SKM-1 treated with dmso at 0.1 percent for 144 hours (cell line): Measurements from ENCODE around the gene PTPRD.
A peak's percentile ranks its signal among the peaks of the same experiment; 100 is the strongest.
"Not testable (repeated sequence)": the region's sequence is repeated elsewhere in the genome, so short reads cannot be mapped to it uniquely, and the experiment has no call there.

Source experiments
- DNase-seq: peaks from one replicate; lab custom pipeline; 2025; ENCODE audit not compliant: unreplicated experiment; lab: John Stamatoyannopoulos, UW

The PTPRD gene

GRCh38 chr9:8940650-8941049 lies 1672.2 kb downstream of the PTPRD start:
- no peak for DNase-seq

DNA sequence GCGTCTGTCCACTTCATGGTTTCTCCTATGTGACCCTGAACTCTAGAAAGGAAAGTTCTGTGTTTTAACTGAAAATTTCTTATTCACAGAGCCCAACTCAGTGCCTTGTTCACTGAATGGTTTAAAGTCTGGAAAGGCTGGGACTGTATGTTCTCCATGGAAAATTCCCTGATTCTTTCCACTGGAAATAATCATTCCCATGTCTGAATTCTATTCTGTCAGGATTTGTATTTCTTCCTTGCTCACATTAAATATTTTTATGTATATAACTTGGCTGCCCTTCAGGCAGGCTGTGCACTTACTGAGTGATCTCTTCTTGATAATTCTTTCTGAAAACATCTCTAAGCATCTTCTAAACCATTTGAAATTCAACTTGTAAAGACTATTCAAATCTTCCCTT lies 1686.3 kb downstream of the PTPRD start:
- DNase-seq: no peak

DNA sequence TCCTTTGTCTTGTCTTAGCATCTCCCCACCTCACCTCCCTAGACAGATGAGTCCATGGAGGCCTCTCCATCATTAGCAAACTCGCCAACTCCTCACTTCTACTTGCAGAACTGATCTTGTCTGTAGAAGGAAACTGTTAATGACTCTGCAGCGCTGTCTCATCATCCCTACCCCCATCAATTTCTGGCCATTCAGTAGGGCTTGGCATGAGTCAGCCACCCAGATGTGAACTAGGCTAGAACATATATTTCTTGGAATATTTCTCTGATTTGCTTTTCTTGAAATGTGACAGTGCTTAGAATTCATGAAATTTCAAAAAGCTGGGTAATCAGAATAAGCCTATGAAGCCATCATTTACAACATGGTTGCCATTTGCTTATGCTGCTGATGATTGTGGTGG lies 1688.2 kb downstream of the PTPRD start:
- DNase-seq: no peak

- DNase-seq: not testable (repeated sequence)
These were observed 1692.2 kb downstream of the PTPRD start for GRCh38 chr9:8920478-8921183.

- no peak for DNase-seq
These were observed 1694.7 kb downstream of the PTPRD start for GRCh38 chr9:8917956-8918739.

DNA sequence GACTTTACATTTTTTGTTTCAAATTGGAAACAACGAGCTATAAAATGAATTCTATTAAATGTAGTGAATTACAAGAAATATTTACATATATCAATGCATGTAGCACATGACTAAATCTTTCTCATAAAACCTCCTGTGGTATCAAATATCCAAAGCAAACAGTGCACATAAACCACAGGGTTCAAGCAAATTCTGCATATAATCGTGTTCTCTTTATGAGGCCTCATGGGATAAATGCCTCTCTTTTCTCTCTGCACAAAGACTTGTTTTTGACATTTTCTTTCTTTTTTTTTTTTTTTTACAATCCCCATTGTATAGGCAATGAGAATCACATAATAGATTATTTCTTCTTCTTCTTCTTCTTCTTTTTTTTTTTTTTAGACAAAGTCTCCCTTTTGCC lies 1696.0 kb downstream of the PTPRD start:
- DNase-seq: no peak

DNA sequence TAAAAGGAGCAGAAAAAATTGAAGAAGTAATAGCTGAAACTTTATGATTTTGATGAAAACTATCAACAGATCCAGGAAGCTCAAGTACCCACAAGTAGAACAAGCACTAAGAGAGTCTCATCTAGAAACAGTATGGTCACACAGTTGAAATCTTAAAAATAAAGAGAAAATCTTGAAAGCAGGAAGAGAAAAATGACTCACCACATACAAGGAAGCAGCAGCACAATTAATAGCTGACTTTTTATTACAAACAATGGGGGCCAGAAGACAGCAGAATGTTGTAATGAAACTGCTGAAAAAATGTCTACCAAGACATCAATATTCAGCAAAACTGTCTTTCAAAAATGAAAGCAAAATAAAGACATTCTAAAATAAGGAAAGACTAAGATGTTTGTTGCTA lies 1704.9 kb downstream of the PTPRD start:
- DNase-seq: no peak

- no peak for DNase-seq
These were observed 1707.1 kb downstream of the PTPRD start for GRCh38 chr9:8905731-8906130.

- DNase-seq: no peak
These were observed 1707.9 kb downstream of the PTPRD start for GRCh38 chr9:8904771-8905515.

- DNase-seq: no peak
These were observed 1709.7 kb downstream of the PTPRD start for GRCh38 chr9:8903077-8903476.

GRCh38 chr9:8901146-8901545 lies 1711.7 kb downstream of the PTPRD start:
- no peak for DNase-seq

DNA sequence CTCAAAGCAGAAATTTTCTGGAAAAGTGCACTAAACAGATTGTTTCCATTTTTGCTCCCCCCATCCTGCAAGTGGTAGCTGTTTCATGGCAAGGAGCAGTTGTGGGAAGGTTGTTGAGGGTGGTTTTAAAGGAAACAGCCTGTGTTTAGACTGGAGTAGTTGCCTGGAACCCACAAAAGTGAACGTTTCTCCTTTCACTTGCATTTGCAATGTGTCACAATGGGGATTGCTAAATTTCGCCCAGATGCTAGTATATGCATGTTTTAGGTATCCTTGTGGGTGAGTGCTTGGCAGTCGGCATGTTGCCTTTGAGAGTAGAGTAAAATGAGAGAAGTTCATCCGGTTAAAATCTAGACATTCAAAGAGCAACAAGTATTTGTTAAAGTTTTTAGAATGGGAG lies 1713.3 kb downstream of the PTPRD start:
- DNase-seq: peak; percentile 24

GRCh38 chr9:8895861-8896224 lies 1717.0 kb downstream of the PTPRD start:
- peak; percentile 36 for DNase-seq

DNA sequence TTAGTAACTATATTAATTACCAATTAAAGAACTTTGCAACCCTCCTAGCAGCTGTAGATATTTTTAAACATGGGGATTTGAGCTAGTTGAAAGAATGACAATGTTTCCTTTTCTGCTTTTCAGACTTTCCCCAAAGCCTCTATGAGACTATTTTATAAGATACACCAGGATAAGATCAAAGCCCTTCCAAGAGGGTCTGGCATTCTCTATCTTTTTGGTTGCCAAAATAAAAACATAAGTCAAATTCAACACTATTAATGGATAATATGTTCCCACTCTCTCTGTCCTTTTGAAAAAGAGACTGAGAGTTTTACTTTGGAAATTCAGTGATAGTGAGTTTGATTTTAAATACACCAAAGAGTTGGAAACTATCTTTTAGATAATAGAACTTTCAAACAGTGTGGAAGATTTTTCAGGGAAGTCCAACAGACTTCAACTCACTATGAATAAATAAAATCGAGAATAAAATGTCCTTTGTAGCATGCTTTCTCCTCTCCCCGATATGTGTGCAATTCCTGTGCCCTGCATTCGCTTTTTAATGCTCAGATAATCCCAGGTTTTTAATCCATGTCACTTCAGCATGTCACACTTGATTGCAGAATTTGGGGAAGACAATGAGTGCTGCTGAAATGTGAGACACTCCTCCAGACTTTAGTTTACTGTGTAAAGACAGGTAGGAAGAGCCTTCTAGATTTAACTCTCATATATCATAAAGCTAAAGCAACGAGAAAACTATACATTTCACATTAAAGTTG lies 1717.5 kb downstream of the PTPRD start:
- DNase-seq: no peak

GRCh38 chr9:8890695-8891094 lies 1722.1 kb downstream of the PTPRD start:
- no peak for DNase-seq

GRCh38 chr9:8889100-8889499 lies 1723.7 kb downstream of the PTPRD start:
- no peak for DNase-seq

- DNase-seq: no peak
These were observed 1724.2 kb downstream of the PTPRD start for GRCh38 chr9:8888591-8888990.

DNA sequence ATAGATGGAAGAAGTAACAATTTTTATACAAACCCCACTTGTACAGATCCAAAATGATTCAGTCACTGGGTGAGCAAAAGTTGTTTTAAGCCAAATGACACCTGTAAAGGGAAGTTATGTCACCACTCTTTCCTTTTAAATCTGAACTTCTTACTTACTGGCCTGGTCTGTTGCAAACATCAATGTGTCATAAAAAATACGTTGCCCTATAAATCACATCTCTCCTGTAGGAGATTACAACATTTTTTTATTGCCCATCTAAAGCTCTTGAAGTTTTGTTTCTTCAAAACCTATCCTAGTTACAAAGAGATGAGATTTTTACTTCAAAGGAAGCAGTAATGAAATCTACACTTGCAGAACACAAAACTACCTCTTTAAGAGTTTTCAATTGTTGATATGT lies 1725.4 kb downstream of the PTPRD start:
- DNase-seq: no peak

- DNase-seq: no peak
These were observed 1729.5 kb downstream of the PTPRD start for GRCh38 chr9:8883321-8883720.

DNA sequence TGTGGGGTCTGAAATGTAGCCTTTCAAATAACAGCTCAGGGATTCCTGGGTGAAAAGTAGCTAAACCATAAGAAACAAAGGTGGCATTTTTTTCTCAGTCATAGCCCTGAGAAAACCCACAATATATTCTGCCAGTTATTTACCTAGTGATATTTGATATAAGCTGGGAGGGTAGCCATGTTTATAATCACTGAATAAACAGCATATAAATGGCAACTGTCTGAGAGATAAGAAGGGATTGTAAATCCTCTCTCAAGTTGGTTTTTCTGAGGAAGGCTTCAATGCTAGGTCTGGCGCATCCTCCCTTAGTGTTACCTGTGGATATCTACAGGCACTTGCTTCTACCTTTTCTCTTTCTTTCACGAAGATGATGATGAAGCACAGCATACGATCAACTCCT lies 1732.7 kb downstream of the PTPRD start:
- no peak for DNase-seq

DNA sequence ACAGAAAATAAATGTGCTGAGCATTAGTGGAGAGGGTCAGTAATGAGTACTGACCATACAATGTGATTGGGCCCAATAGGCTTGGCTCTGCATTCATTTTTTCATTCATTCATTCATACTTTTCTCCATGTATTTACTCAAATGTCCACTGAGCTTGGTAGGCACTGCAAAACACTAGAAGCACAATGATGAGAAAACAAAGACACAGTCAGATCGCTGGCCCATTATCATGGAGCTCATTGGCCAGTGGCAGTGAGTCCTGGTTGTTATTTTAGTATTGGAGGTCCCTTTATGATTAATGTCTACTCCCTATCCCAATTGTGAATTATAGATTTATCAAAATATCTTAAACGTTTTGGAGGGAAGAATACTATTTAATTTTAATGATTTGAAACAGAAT lies 1733.5 kb downstream of the PTPRD start:
- DNase-seq: no peak
